Inferior parietal cortex (tissue), 1 donor: ENCODE measurements around the gene TPK1.

Experiments
- DNase-seq: peaks from one replicate; pipeline ENCODE4 v3.0.0-alpha.2; 2016; ENCODE audit errors: extremely low spot score

Gene TPK1

GRCh38 chr7:144410441-144410840 lies 425.4 kb downstream of the TPK1 start:
- no peak for DNase-seq

GRCh38 chr7:144408121-144408520 lies 427.7 kb downstream of the TPK1 start:
- no peak for DNase-seq

GRCh38 chr7:144407266-144407931 lies 428.5 kb downstream of the TPK1 start:
- DNase-seq: no peak

GRCh38 chr7:144404946-144405345 lies 430.9 kb downstream of the TPK1 start:
- no peak for DNase-seq

GRCh38 chr7:144403649-144404061 lies 432.2 kb downstream of the TPK1 start, which contains the start of gene NOBOX:
Gene NOBOX (minus strand): TSS chr7:144403693.
- DNase-seq: no peak

DNA sequence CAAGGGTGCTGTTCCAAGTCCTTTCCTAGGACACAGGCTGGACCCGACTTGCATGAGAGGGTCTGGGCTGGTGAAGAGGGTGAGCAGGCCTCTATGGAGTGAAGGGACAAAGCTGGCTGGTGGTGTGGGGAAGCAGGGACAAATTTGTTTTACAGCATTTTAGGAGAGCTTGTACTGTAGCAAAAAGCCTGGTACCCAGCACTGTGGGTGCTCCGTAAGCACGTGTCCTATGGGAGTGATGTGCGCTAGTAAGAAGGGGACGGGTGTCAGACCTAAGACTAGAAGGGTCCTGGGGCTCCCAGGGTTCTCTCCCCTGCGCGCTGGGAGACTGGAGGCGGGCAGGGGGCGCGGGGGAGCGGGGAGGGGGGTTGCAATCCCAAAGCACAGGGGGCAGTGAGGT lies 432.8 kb downstream of the TPK1 start:
- no peak for DNase-seq
